HepG2 (cell line): Measurements from ENCODE around the gene CADPS. TPM values are rescaled to one million over a fixed set of nuclear protein-coding genes. Genes with fewer than 3 reads are reported as not detected.

ENCODE experiments used
- ATAC-seq: fragments of 200-7000 bp; cut with Tn5 transposase; 3 replicates; pipeline ENCODE4 v1.9.1; 2020; ENCODE audit warnings: mild to moderate bottlenecking, moderate library complexity
- BruUV-seq: library from RNA; stranded (reverse); fragments of 400-500 nt; replicated peaks from 2 replicates; lab custom pipeline; 2021; lab: Mats Ljungman, UMichigan
- CTCF ChIA-PET: fragments of 300-600 bp; formaldehyde crosslinking; extraction: SDS; loops from one replicate; lab custom pipeline; 2021; ENCODE audit warnings: low total read pairs, inconsistent platforms, low intra/inter-chr PET ratio; lab: Yijun Ruan, JAX
- POLR2A ChIA-PET: fragments of 350-600 bp; sonication (Branson Sonifier 250); formaldehyde crosslinking; loops from one replicate; lab custom pipeline; 2020; ENCODE audit warnings: antibody characterized with exemption, inconsistent platforms; lab: Yijun Ruan, JAX
- DNase-seq: peaks from one replicate; pipeline ENCODE4 v3.0.0-alpha.2; 2015; ENCODE audit warnings: low spot score
- FAIRE-seq: peaks from 3 replicates; lab custom pipeline; 2011; peaks lifted over from hg19 to GRCh38; lab: Jason Lieb, UNC
- H2AFZ ChIP-seq: one replicate; pipeline ENCODE4 v1.6.1; 2011; ENCODE audit warnings: low read length, inconsistent platforms
- H3K27ac ChIP-seq: fragments of 300-600 bp; 3 replicates; pipeline ENCODE4 v1.8.0; 2011; ENCODE audit warnings: mixed run types, mild to moderate bottlenecking, mixed read lengths, low read length, inconsistent platforms; ENCODE audit not compliant: insufficient read depth; ENCODE audit errors: extremely low read length
- H3K27me3 ChIP-seq, 2 experiments: fragments of 200-600 bp in 1 of 2; 2 replicates in 1 of 2; 3 replicates in 1 of 2; pipeline versions ENCODE4 v1.6.0 to v1.8.0; 2011; ENCODE audit warnings: low read length in 2 of 2, mild to moderate bottlenecking in 2 of 2, moderate library complexity in 2 of 2, inconsistent platforms in 1 of 2; ENCODE audit not compliant: insufficient read depth in 2 of 2, control insufficient read depth in 1 of 2
- H3K36me3 ChIP-seq, 2 experiments: fragments of 200-600 bp in 1 of 2; replicated peaks in 1 of 2; 2 replicates in 1 of 2; 3 replicates in 1 of 2; pipeline versions ENCODE4 v1.5.1 to v1.8.0; 2011; ENCODE audit warnings: low read length in 2 of 2, inconsistent platforms in 1 of 2; ENCODE audit not compliant: insufficient read depth in 2 of 2, control insufficient read depth in 1 of 2
- H3K4me1 ChIP-seq: 2 replicates; pipeline ENCODE4 v1.5.1; 2012; ENCODE audit warnings: low read length, inconsistent platforms; ENCODE audit not compliant: insufficient read depth
- H3K4me2 ChIP-seq: 2 replicates; pipeline ENCODE4 v1.6.0; 2011; ENCODE audit warnings: low read depth, low read length, inconsistent platforms
- H3K4me3 ChIP-seq, 3 experiments: fragments of 200-600 bp in 1 of 3; sonication (generic), shearing (Covaris generic) in 1 of 3; replicated peaks in 1 of 3; 2 replicates each; pipeline ENCODE4 v1.5.1; 2011 to 2016; ENCODE audit warnings: low read length in 3 of 3, inconsistent platforms in 2 of 3, low read depth in 2 of 3, mild to moderate bottlenecking in 2 of 3, control low read depth in 1 of 3, mixed read lengths in 1 of 3; ENCODE audit not compliant: insufficient read depth in 1 of 3
- H3K79me2 ChIP-seq: one replicate; pipeline ENCODE4 v1.6.1; 2011; ENCODE audit warnings: low read length, inconsistent platforms; ENCODE audit not compliant: insufficient read depth
- H3K9ac ChIP-seq: 2 replicates; pipeline ENCODE4 v1.6.0; 2011; ENCODE audit warnings: mild to moderate bottlenecking, low read depth, low read length, inconsistent platforms; ENCODE audit not compliant: insufficient read depth
- H3K9me3 ChIP-seq: 2 replicates; pipeline ENCODE4 v1.5.1; 2012; ENCODE audit warnings: mild to moderate bottlenecking, low read length
- H4K20me1 ChIP-seq: 2 replicates; pipeline ENCODE4 v1.6.0; 2011; ENCODE audit warnings: inconsistent platforms, mild to moderate bottlenecking, low read length, moderate library complexity; ENCODE audit not compliant: insufficient read depth
- ARHGAP35 ChIP-seq: sonication (generic); formaldehyde crosslinking; IDR thresholded peaks from 2 replicates; pipeline ENCODE4 v1.9.0; 2022; ENCODE audit warnings: mild to moderate bottlenecking, inconsistent platforms, moderate library complexity, missing genetic modification reagents, borderline replicate concordance
- CHCHD3 ChIP-seq: sonication (generic); formaldehyde crosslinking; IDR thresholded peaks from 2 replicates; pipeline ENCODE4 v1.8.0; 2022; ENCODE audit warnings: mild to moderate bottlenecking, missing genetic modification reagents, moderate library complexity
- FLYWCH1 ChIP-seq: sonication (generic); formaldehyde crosslinking; IDR thresholded peaks from 2 replicates; pipeline ENCODE4 v1.8.1; 2023; ENCODE audit warnings: mild to moderate bottlenecking, missing genetic modification reagents
- HNF4G ChIP-seq, 2 experiments: sonication (generic) in 1 of 2; formaldehyde crosslinking in 1 of 2; IDR thresholded peaks; 2 replicates each; pipeline versions ENCODE4 v1.4.0 to v1.6.1; 2011 to 2020; ENCODE audit warnings: borderline replicate concordance in 2 of 2, low read depth in 2 of 2, mild to moderate bottlenecking in 2 of 2, low read length in 1 of 2, missing genetic modification reagents in 1 of 2, moderate library complexity in 1 of 2
- RCOR2 ChIP-seq: IDR thresholded peaks from 2 replicates; pipeline ENCODE4 v1.6.1; 2016; ENCODE audit warnings: missing biosample characterization, missing genetic modification reagents
- USF2 ChIP-seq, 2 experiments: sonication (generic) in 1 of 2; formaldehyde crosslinking in 1 of 2; IDR thresholded peaks; 2 replicates each; pipeline versions ENCODE4 v1.5.1 to v1.6.1; 2011 to 2020; ENCODE audit warnings: borderline replicate concordance in 1 of 2, low read depth in 1 of 2, low read length in 1 of 2, mild to moderate bottlenecking in 1 of 2, missing genetic modification reagents in 1 of 2, moderate library complexity in 1 of 2
- ZFP36 ChIP-seq: fragments of 150-350 bp; IDR thresholded peaks from 2 replicates; pipeline ENCODE4 v1.6.1; 2018; ENCODE audit warnings: borderline replicate concordance, low read length, low read depth; ENCODE audit not compliant: partially characterized antibody
- ZNF10 ChIP-seq: sonication (generic); formaldehyde crosslinking; IDR thresholded peaks from 2 replicates; pipeline ENCODE4 v1.4.0; 2020; ENCODE audit warnings: mild to moderate bottlenecking, low read depth, missing genetic modification reagents, borderline replicate concordance
- ZNF274 ChIP-seq: sonication (generic); formaldehyde crosslinking; IDR thresholded peaks from 2 replicates; pipeline ENCODE4 v1.5.1; 2020; ENCODE audit warnings: mild to moderate bottlenecking, missing genetic modification reagents
- ZNF317 ChIP-seq: sonication (generic); formaldehyde crosslinking; IDR thresholded peaks from 2 replicates; pipeline ENCODE4 v1.5.0; 2020; ENCODE audit warnings: mild to moderate bottlenecking, missing genetic modification reagents
- ZNF788 ChIP-seq: sonication (generic); formaldehyde crosslinking; IDR thresholded peaks from 2 replicates; pipeline ENCODE4 v1.5.0; 2020; ENCODE audit warnings: mild to moderate bottlenecking, missing genetic modification reagents, borderline replicate concordance
- WGBS: methylation state at CpG from one replicate; pipeline ENCODE4 v1.1.6; 2017; ENCODE audit warnings: low lambda C conversion rate; 5-methylcytosine and 5-hydroxymethylcytosine counted together
- in situ Hi-C: cut with HindIII; loops from 2 replicates; pipeline ENCODE4 v1.10.0; 2017; ENCODE audit warnings: low pct_unique_long_range_greater_than_20kb; ENCODE audit not compliant: extremely low pct_ligation_motif_present
- intact Hi-C: fragments of 100-400 bp; cut with micrococcal nuclease; formaldehyde crosslinking; loops from one replicate; pipeline ENCODE4 v1.10.0; 2022; ENCODE audit not compliant: unreplicated experiment
- polyA plus RNA-seq, 8 experiments: library from polyadenylated mRNA; depleted of rRNA in 3 of 8; stranded (reverse) in 7 of 8; unstranded in 1 of 8; fragments of >200 nt; fragmentation: Illumina TruSeq in 4 of 8; extraction: Trizol in 4 of 8; gene quantifications; 2 replicates each; pipeline versions ENCODE4 v1.2.1 to v1.2.3, GENCODE V29; 2011 to 2016; ENCODE audit warnings: low read depth in 4 of 8, missing spikeins in 1 of 8, mixed read lengths in 1 of 8; ENCODE audit not compliant: insufficient read depth in 1 of 8
- total RNA-seq, 5 experiments: library from RNA; depleted of rRNA; stranded (reverse); fragments of >200 nt; fragmentation: Illumina TruSeq; extraction: Trizol; gene quantifications; 2 replicates each; pipeline ENCODE4 v1.2.3, GENCODE V29; 2016; ENCODE audit warnings: low read depth in 1 of 5
- TF ChIP-seq, protein P1 (sequence below): sonication (generic); formaldehyde crosslinking; IDR thresholded peaks from 2 replicates; pipeline ENCODE4 v1.8.1; 2023; ENCODE audit warnings: missing genetic modification reagents, mild to moderate bottlenecking, borderline replicate concordance
- TF ChIP-seq, protein P2 (sequence below): IDR thresholded peaks from 2 replicates; pipeline ENCODE4 v1.6.1; 2016
- TF ChIP-seq, protein P3 (sequence below): fragments of 450-650 bp; IDR thresholded peaks from 2 replicates; pipeline ENCODE4 v1.6.1; 2016

Gene CADPS
- total and polyA plus RNA-seq, 2 of the 13 experiments (the other 11 are each of a cell fraction or from before 2014, with no cell fraction given), result not detected

- in situ Hi-C loops, result loop anchor here (10.0 kb wide), 1 partner anchor 532 kb away; no protein-coding TSS in a partner anchor
These were observed 212.5 kb downstream of the CADPS start for GRCh38 chr3:62662677-62663076.

More at GRCh38 chr3:62662677-62663076, 212.5 kb downstream of the CADPS start:
- H3K9me3 ChIP-seq, result no peaks in the 10 kb centered on the region
- intact Hi-C loops, result loop anchor here (10.0 kb wide), 1 partner anchor 142 kb away; no protein-coding TSS in a partner anchor
- no peak for ATAC-seq
- H3K27me3 ChIP-seq, result peaks cover 0 to 3% of the 10 kb centered on the region in 2 experiments; a peak in 1 of 5 replicates
- 4% methylated on average over 6 of the region's 6 CpGs for WGBS
- DNase-seq, result no peak
- no peak for FAIRE-seq
- H3K79me2 ChIP-seq, result no peaks in the 10 kb centered on the region
- no TSS peak for BruUV-seq
- TF ChIP-seq FLYWCH1 (no peak), RCOR2 (CRISPR knock-in tag) (no peak), ZFP36 (no peak), ZNF788 (CRISPR knock-in tag) (no peak), ARHGAP35 (CRISPR knock-in tag) (no peak), USF2 (IDR thresholded peaks at IDR 0.05; ENCODE audit: low read depth, low read length) (no peak), USF2 (CRISPR knock-in tag; IDR thresholded peaks at IDR 0.05; ENCODE audit: borderline replicate concordance) (no peak), ZNF317 (CRISPR knock-in tag) (no peak), HNF4G (IDR thresholded peaks at IDR 0.05; ENCODE audit: borderline replicate concordance, low read depth, low read length) (no peak), HNF4G (CRISPR knock-in tag; IDR thresholded peaks at IDR 0.05; ENCODE audit: borderline replicate concordance, low read depth) (no peak), ZNF10 (CRISPR knock-in tag) (no peak), CHCHD3 (no peak), ZNF274 (CRISPR knock-in tag) (no peak)
- TF ChIP-seq, protein P1, sequence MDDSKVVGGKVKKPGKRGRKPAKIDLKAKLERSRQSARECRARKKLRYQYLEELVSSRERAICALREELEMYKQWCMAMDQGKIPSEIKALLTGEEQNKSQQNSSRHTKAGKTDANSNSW (CRISPR knock-in tag), result no peak
- TF ChIP-seq, protein P2, sequence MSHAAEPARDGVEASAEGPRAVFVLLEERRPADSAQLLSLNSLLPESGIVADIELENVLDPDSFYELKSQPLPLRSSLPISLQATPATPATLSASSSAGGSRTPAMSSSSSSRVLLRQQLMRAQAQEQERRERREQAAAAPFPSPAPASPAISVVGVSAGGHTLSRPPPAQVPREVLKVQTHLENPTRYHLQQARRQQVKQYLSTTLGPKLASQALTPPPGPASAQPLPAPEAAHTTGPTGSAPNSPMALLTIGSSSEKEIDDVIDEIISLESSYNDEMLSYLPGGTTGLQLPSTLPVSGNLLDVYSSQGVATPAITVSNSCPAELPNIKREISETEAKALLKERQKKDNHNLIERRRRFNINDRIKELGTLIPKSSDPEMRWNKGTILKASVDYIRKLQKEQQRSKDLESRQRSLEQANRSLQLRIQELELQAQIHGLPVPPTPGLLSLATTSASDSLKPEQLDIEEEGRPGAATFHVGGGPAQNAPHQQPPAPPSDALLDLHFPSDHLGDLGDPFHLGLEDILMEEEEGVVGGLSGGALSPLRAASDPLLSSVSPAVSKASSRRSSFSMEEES (CRISPR knock-in tag), result no peak
- TF ChIP-seq, protein P3, sequence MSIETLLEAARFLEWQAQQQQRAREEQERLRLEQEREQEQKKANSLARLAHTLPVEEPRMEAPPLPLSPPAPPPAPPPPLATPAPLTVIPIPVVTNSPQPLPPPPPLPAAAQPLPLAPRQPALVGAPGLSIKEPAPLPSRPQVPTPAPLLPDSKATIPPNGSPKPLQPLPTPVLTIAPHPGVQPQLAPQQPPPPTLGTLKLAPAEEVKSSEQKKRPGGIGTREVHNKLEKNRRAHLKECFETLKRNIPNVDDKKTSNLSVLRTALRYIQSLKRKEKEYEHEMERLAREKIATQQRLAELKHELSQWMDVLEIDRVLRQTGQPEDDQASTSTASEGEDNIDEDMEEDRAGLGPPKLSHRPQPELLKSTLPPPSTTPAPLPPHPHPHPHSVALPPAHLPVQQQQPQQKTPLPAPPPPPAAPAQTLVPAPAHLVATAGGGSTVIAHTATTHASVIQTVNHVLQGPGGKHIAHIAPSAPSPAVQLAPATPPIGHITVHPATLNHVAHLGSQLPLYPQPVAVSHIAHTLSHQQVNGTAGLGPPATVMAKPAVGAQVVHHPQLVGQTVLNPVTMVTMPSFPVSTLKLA, result no peak
- no peak overlapping the region for H3K4me2 ChIP-seq
- no peaks in the 10 kb centered on the region for H3K4me1 ChIP-seq
- no peak overlapping the region for H3K9ac ChIP-seq
- POLR2A ChIA-PET, result no interaction called here
- H3K36me3 ChIP-seq, result no peaks in the 10 kb centered on the region
- no peak overlapping the region for H3K27ac ChIP-seq
- H3K4me3 ChIP-seq, result no peak overlapping the region
- CTCF ChIA-PET, result no interaction called here
- no peak overlapping the region for H2AFZ ChIP-seq
- H4K20me1 ChIP-seq, result no peaks in the 10 kb centered on the region
